Smooth muscle cell (in vitro differentiated cells): ENCODE measurements around the gene FERMT3. TPM values are rescaled to one million over a fixed set of nuclear protein-coding genes. Genes with fewer than 3 reads are reported as not detected.

Experiments
- DNase-seq: peaks from one replicate; lab custom pipeline; 2025; ENCODE audit not compliant: unreplicated experiment; lab: John Stamatoyannopoulos, UW
- H2AFZ ChIP-seq: fragments of 200-600 bp; sonication (generic); 2 replicates; pipeline ENCODE4 v1.6.0; 2016; ENCODE audit warnings: antibody characterized with exemption, low read depth, mild to moderate bottlenecking
- H3F3A ChIP-seq: fragments of 200-600 bp; sonication (generic); 2 replicates; pipeline ENCODE4 v1.6.0; 2017; ENCODE audit warnings: antibody characterized with exemption, low read depth
- H3K27ac ChIP-seq: fragments of 200-600 bp; sonication (generic); 2 replicates; pipeline ENCODE4 v1.5.1; 2016; ENCODE audit warnings: low read depth, mild to moderate bottlenecking
- H3K27me3 ChIP-seq: fragments of 200-600 bp; sonication (generic); 2 replicates; pipeline ENCODE4 v1.6.1; 2016; ENCODE audit warnings: low read depth, mild to moderate bottlenecking
- H3K36me3 ChIP-seq: fragments of 200-600 bp; sonication (generic); 2 replicates; pipeline ENCODE4 v1.5.1; 2016; ENCODE audit warnings: low read depth
- H3K4me1 ChIP-seq: fragments of 200-600 bp; sonication (generic); 2 replicates; pipeline ENCODE4 v1.5.1; 2016; ENCODE audit warnings: low read depth
- H3K4me2 ChIP-seq: fragments of 200-600 bp; sonication (generic); 2 replicates; pipeline ENCODE4 v1.6.0; 2016; ENCODE audit warnings: mild to moderate bottlenecking
- H3K4me3 ChIP-seq: fragments of 200-600 bp; sonication (generic); 2 replicates; pipeline ENCODE4 v1.5.1; 2016; ENCODE audit warnings: mild to moderate bottlenecking
- H3K79me2 ChIP-seq: fragments of 200-600 bp; sonication (generic); 2 replicates; pipeline ENCODE4 v1.6.0; 2016; ENCODE audit warnings: low read depth, mild to moderate bottlenecking
- H3K9ac ChIP-seq: fragments of 200-600 bp; sonication (generic); 2 replicates; pipeline ENCODE4 v1.6.0; 2016; ENCODE audit warnings: low read depth
- H3K9me3 ChIP-seq: fragments of 200-600 bp; sonication (generic); replicated peaks from 2 replicates; pipeline ENCODE4 v1.5.1; 2016; ENCODE audit warnings: low read depth
- H4K20me1 ChIP-seq: fragments of 200-600 bp; sonication (generic); 2 replicates; pipeline ENCODE4 v1.6.0; 2016; ENCODE audit warnings: low read depth
- CTCF ChIP-seq: fragments of 200-600 bp; sonication (generic); IDR thresholded peaks from 2 replicates; pipeline ENCODE4 v1.5.1; 2017; ENCODE audit warnings: borderline replicate concordance, mild to moderate bottlenecking, antibody characterized with exemption; ENCODE audit not compliant: insufficient read depth, poor library complexity, severe bottlenecking
- WGBS: methylation state at CpG from one replicate; pipeline ENCODE4 v1.1.7; 2016; ENCODE audit warnings: low lambda C conversion rate; 5-methylcytosine and 5-hydroxymethylcytosine counted together
- polyA plus RNA-seq: library from polyadenylated mRNA; unstranded; fragments of >200 nt; fragmentation: Nextera tagmentation; extraction: Ambion mirVana; gene quantifications from 2 replicates; pipeline ENCODE4 v1.2.1, GENCODE V29; 2016
- total RNA-seq: library from RNA; depleted of rRNA; stranded (reverse); fragments of >200 nt; gene quantifications from 2 replicates; pipeline ENCODE4 v1.2.3, GENCODE V29; 2014

Gene FERMT3
- total and polyA plus RNA-seq, 2 experiments from 2014 or later, result 1.2 to 3.7 TPM

GRCh38 chr11:64268893-64269539, 62.5 kb downstream of the FERMT3 start:
- Histone ChIP-seq H3K36me3 (no peaks in the 10 kb centered on the region), H3K4me3 (peak overlapping the region; percentile 62), H2AFZ (peak overlapping the region; percentile 47), H3K9me3 (no peaks in the 10 kb centered on the region), H3K4me1 (peaks cover 8% of the 10 kb centered on the region), H4K20me1 (no peaks in the 10 kb centered on the region), H3K9ac (peak overlapping the region; percentile 85), H3F3A (peaks cover 12% of the 10 kb centered on the region), H3K4me2 (peak overlapping the region; percentile 86), H3K79me2 (no peaks in the 10 kb centered on the region), H3K27me3 (no peaks in the 10 kb centered on the region), H3K27ac (peak overlapping the region; percentile 91)
- DNase-seq, result no peak
- no peak for TF ChIP-seq CTCF
- 1% methylated on average over 34 of the region's 34 CpGs for WGBS

GRCh38 chr11:64269540-64270220, 63.2 kb downstream of the FERMT3 start:
- H3F3A ChIP-seq, result peaks cover 12% of the 10 kb centered on the region
- H3K4me1 ChIP-seq, result peaks cover 8% of the 10 kb centered on the region
- peak; percentile 92 for DNase-seq
- H3K9me3 ChIP-seq, result no peaks in the 10 kb centered on the region
- peak overlapping the region; percentile 85 for H3K9ac ChIP-seq
- no peaks in the 10 kb centered on the region for H3K27me3 ChIP-seq
- peak overlapping the region; percentile 62 for H3K4me3 ChIP-seq
- no peak for TF ChIP-seq CTCF
- peak overlapping the region; percentile 86 for H3K4me2 ChIP-seq
- no peaks in the 10 kb centered on the region for H4K20me1 ChIP-seq
- H2AFZ ChIP-seq, result peak overlapping the region; percentile 64
- no peaks in the 10 kb centered on the region for H3K36me3 ChIP-seq
- peak overlapping the region; percentile 91 for H3K27ac ChIP-seq
- 2% methylated on average over 44 of the region's 58 CpGs for WGBS
- no peaks in the 10 kb centered on the region for H3K79me2 ChIP-seq

Other genes with a start within 250 kb of the FERMT3 start
- gene COX8A, start 232.1 kb upstream of the FERMT3 start, total RNA-seq, result 432 and 551 TPM in 2 replicates
- gene COX8A, start 232.1 kb upstream of the FERMT3 start, polyA plus RNA-seq, result 534 and 549 TPM in 2 replicates
- 55.2 and 71.5 TPM in 2 replicates for gene OTUB1, start 220.3 kb upstream of the FERMT3 start, total RNA-seq
- gene OTUB1, start 220.3 kb upstream of the FERMT3 start, polyA plus RNA-seq, result 155 and 164 TPM in 2 replicates
- 0.76 TPM in 1 of 2 replicates, not detected in the other for gene FLRT1, start 170.8 kb upstream of the FERMT3 start, total RNA-seq
- 0.26 and 0.32 TPM in 2 replicates for gene FLRT1, start 170.8 kb upstream of the FERMT3 start, polyA plus RNA-seq
- gene MACROD1, start 40.6 kb upstream of the FERMT3 start, total RNA-seq, result 9.2 and 57.9 TPM in 2 replicates
- 32.6 and 35.2 TPM in 2 replicates for gene MACROD1, start 40.6 kb upstream of the FERMT3 start, polyA plus RNA-seq
- gene STIP1, start 20.6 kb upstream of the FERMT3 start, total RNA-seq, result 103 and 114 TPM in 2 replicates
- 117 and 129 TPM in 2 replicates for gene STIP1, start 20.6 kb upstream of the FERMT3 start, polyA plus RNA-seq
- 52.6 and 66.1 TPM in 2 replicates for gene TRPT1, start 19.5 kb downstream of the FERMT3 start, total RNA-seq
- gene TRPT1, start 19.5 kb downstream of the FERMT3 start, polyA plus RNA-seq, result 65.6 and 78.5 TPM in 2 replicates
- gene NUDT22, start 19.6 kb downstream of the FERMT3 start, total RNA-seq, result 50.6 and 51.5 TPM in 2 replicates
- 76.8 and 82.1 TPM in 2 replicates for gene NUDT22, start 19.6 kb downstream of the FERMT3 start, polyA plus RNA-seq
- gene DNAJC4, start 23.8 kb downstream of the FERMT3 start, total RNA-seq, result 14.5 and 14.7 TPM in 2 replicates
- gene DNAJC4, start 23.8 kb downstream of the FERMT3 start, polyA plus RNA-seq, result 76.7 and 78.5 TPM in 2 replicates
- gene VEGFB, start 27.9 kb downstream of the FERMT3 start, total RNA-seq, result 20.0 and 27.9 TPM in 2 replicates
- 94.4 and 96.5 TPM in 2 replicates for gene VEGFB, start 27.9 kb downstream of the FERMT3 start, polyA plus RNA-seq
- 31.0 and 51.3 TPM in 2 replicates for gene FKBP2, start 34.4 kb downstream of the FERMT3 start, total RNA-seq
- gene FKBP2, start 34.4 kb downstream of the FERMT3 start, polyA plus RNA-seq, result 231 and 246 TPM in 2 replicates
- 213 and 242 TPM in 2 replicates for gene PPP1R14B, start 40.2 kb downstream of the FERMT3 start, total RNA-seq
- 530 and 589 TPM in 2 replicates for gene PPP1R14B, start 40.2 kb downstream of the FERMT3 start, polyA plus RNA-seq
- 15.0 and 17.1 TPM in 2 replicates for gene PLCB3, start 44.8 kb downstream of the FERMT3 start, total RNA-seq
- gene PLCB3, start 44.8 kb downstream of the FERMT3 start, polyA plus RNA-seq, result 14.8 and 15.6 TPM in 2 replicates
- gene BAD, start 77.9 kb downstream of the FERMT3 start, total RNA-seq, result 48.7 and 65.8 TPM in 2 replicates
- 117 and 126 TPM in 2 replicates for gene BAD, start 77.9 kb downstream of the FERMT3 start, polyA plus RNA-seq
- 17.3 and 19.6 TPM in 2 replicates for gene GPR137, start 79.1 kb downstream of the FERMT3 start, total RNA-seq
- gene GPR137, start 79.1 kb downstream of the FERMT3 start, polyA plus RNA-seq, result 63.6 and 69.0 TPM in 2 replicates
- not detected in 2 replicates for gene KCNK4, start 84.6 kb downstream of the FERMT3 start, total RNA-seq
- not detected in 2 replicates for gene KCNK4, start 84.6 kb downstream of the FERMT3 start, polyA plus RNA-seq
- gene CATSPERZ, start 93.6 kb downstream of the FERMT3 start, total RNA-seq, result not detected in 2 replicates
- not detected in 2 replicates for gene CATSPERZ, start 93.6 kb downstream of the FERMT3 start, polyA plus RNA-seq
- 7.7 and 8.0 TPM in 2 replicates for gene ESRRA, start 98.8 kb downstream of the FERMT3 start, total RNA-seq
- gene ESRRA, start 98.8 kb downstream of the FERMT3 start, polyA plus RNA-seq, result 16.7 and 29.4 TPM in 2 replicates
- gene TRMT112, start 110.8 kb downstream of the FERMT3 start, total RNA-seq, result 218 and 285 TPM in 2 replicates
- 327 and 353 TPM in 2 replicates for gene TRMT112, start 110.8 kb downstream of the FERMT3 start, polyA plus RNA-seq
- 169 and 209 TPM in 2 replicates for gene PRDX5, start 111.4 kb downstream of the FERMT3 start, total RNA-seq
- gene PRDX5, start 111.4 kb downstream of the FERMT3 start, polyA plus RNA-seq, result 461 and 474 TPM in 2 replicates
- 0.22 and 2.2 TPM in 2 replicates for gene CCDC88B, start 133.5 kb downstream of the FERMT3 start, total RNA-seq
- 2.2 and 3.4 TPM in 2 replicates for gene CCDC88B, start 133.5 kb downstream of the FERMT3 start, polyA plus RNA-seq
- 19.5 and 21.8 TPM in 2 replicates for gene RPS6KA4, start 152.4 kb downstream of the FERMT3 start, total RNA-seq
- 40.0 and 42.9 TPM in 2 replicates for gene RPS6KA4, start 152.4 kb downstream of the FERMT3 start, polyA plus RNA-seq